ENCODE measurements around the gene TXNRD2.

- TF ChIP-seq CTCF (IDR thresholded peaks at IDR 0.05; ENCODE audit: low read length) = no peak
- TF ChIP-seq EZH2 (optimal IDR thresholded peaks at IDR 0.05; ENCODE audit: low read depth, low read length) = no peak
These were observed 9.7 kb upstream of the TXNRD2 start for GRCh38 chr22:19951346-19951745.

All from MM.1S (cell line).